Measurements from ENCODE around the gene LAMB3. TPM values are rescaled to one million over a fixed set of nuclear protein-coding genes. Genes with fewer than 3 reads are reported as not detected.

The LAMB3 gene
- total RNA-seq, 1 experiment from 2014 or later: 70.2 TPM

DNA sequence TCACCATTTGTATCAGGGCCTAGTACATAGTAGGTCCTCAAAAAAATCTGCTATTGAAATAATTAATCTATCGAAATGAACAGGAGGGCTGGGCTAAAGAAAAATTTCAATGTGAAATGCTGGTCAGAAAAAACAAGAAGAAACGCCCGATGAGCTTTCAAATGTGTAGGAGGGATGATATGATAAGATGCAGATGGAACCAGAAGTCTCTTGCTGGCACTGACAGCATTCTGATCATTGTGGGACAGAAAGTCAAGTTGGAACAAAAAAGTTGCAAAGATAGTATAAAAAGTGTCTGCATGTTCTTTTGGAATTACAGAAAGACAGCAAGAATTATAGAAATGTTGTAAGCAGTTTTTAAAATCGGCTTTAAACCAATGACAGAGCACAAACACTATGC is 34.1 kb upstream of the LAMB3 start:
- ChIA-PET POLR2A (no interaction called here), CTCF (no interaction called here), RAD21 (ENCODE audit: low non-redundant PET in 1 of 2, low total read pairs in 2 of 2, uncharacterized antibody in 2 of 2, unreplicated experiment in 2 of 2) (no interaction called here)
- ATAC-seq: no peak
- Histone ChIP-seq H2AFZ (ENCODE audit: low read depth, low read length, poor library complexity, severe bottlenecking) (no peak overlapping the region), H3K27ac (ENCODE audit: low read depth, low read length) (no peak overlapping the region), H3K4me2 (ENCODE audit: low read length) (no peak overlapping the region), H3K4me1 (ENCODE audit: control insufficient read depth in 1 of 2, insufficient read depth in 2 of 2, low read length in 2 of 2) (peaks cover 5 to 15% of the 10 kb centered on the region in 2 experiments; a peak in 3 of 4 replicates), H4K20me1 (ENCODE audit: insufficient read depth) (no peaks in the 10 kb centered on the region), H3K9me3 (ENCODE audit: control insufficient read depth in 1 of 2, insufficient read depth in 1 of 2, low read depth in 1 of 2, low read length in 2 of 2) (no peaks in the 10 kb centered on the region), H3K79me2 (ENCODE audit: insufficient read depth, low read length) (no peaks in the 10 kb centered on the region), H3K9me2 (ENCODE audit: insufficient read depth) (no peaks in the 10 kb centered on the region), H3K36me3 (ENCODE audit: control insufficient read depth in 1 of 2, insufficient read depth in 2 of 2, low read length in 2 of 2) (no peaks in the 10 kb centered on the region), H3K27me3 (ENCODE audit: insufficient read depth, low read length) (no peaks in the 10 kb centered on the region), H3K4me3 (replicated peaks in 1 of 2; ENCODE audit: low read depth in 1 of 2, low read length in 2 of 2) (no peak overlapping the region), H3K9ac (ENCODE audit: low read length) (no peak overlapping the region)
- BruUV-seq (replicated peaks): no TSS peak
- DNase-seq (ENCODE audit: low read depth, low spot score): no peak
- no peak for TF ChIP-seq SIN3A (IDR thresholded peaks at IDR 0.05; ENCODE audit: low read depth)
- TF ChIP-seq SRF (IDR thresholded peaks at IDR 0.05; ENCODE audit: low read depth): no peak
- no peak for TF ChIP-seq POLR2A (IDR thresholded peaks at IDR 0.05; ENCODE audit: borderline replicate concordance, extremely low read depth, insufficient read depth, insufficient read length)
- TF ChIP-seq, protein P1, sequence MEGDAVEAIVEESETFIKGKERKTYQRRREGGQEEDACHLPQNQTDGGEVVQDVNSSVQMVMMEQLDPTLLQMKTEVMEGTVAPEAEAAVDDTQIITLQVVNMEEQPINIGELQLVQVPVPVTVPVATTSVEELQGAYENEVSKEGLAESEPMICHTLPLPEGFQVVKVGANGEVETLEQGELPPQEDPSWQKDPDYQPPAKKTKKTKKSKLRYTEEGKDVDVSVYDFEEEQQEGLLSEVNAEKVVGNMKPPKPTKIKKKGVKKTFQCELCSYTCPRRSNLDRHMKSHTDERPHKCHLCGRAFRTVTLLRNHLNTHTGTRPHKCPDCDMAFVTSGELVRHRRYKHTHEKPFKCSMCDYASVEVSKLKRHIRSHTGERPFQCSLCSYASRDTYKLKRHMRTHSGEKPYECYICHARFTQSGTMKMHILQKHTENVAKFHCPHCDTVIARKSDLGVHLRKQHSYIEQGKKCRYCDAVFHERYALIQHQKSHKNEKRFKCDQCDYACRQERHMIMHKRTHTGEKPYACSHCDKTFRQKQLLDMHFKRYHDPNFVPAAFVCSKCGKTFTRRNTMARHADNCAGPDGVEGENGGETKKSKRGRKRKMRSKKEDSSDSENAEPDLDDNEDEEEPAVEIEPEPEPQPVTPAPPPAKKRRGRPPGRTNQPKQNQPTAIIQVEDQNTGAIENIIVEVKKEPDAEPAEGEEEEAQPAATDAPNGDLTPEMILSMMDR (IDR thresholded peaks at IDR 0.05 in 2 of 3, conservative IDR thresholded peaks at IDR 0.05 in 1 of 3; ENCODE audit: borderline replicate concordance in 1 of 3, insufficient read depth in 1 of 3, low read depth in 2 of 3, low read length in 2 of 3): no peak
- TF ChIP-seq CEBPB (IDR thresholded peaks at IDR 0.05; ENCODE audit: low read depth): no peak
- no peak for TF ChIP-seq ZNF274 (IDR thresholded peaks at IDR 0.05; ENCODE audit: low read depth, low read length)
- TF ChIP-seq ZFX (IDR thresholded peaks at IDR 0.05): no peak
- intact Hi-C loops (cut with micrococcal nuclease): no loop called here

DNA sequence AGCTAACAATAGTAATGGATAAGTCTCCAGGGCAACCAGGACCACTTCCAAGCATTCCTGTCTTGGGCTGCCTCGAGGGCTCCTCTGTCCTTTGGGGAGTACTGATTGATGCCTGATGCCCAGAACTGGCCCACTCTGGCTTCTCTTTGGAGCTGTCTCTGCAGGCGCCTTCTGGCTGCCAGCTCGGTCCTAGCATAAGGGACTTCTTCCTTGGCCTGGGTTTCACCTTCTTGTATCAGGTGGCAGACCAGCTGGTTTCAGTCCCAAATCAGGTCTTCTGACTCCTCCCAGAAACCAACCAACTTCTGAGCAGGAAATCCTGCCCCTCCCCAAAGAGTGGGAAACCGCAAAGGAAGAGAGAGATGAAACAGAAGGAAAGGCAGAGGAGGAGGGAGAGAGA is 33.6 kb upstream of the LAMB3 start:
- no TSS peak for BruUV-seq (replicated peaks)
- ChIA-PET RAD21 (ENCODE audit: low non-redundant PET in 1 of 2, low total read pairs in 2 of 2, uncharacterized antibody in 2 of 2, unreplicated experiment in 2 of 2) (no interaction called here), POLR2A (no interaction called here), CTCF (no interaction called here)
- H3K9me2 ChIP-seq (ENCODE audit: insufficient read depth): no peaks in the 10 kb centered on the region
- H3K9me3 ChIP-seq (ENCODE audit: control insufficient read depth in 1 of 2, insufficient read depth in 1 of 2, low read depth in 1 of 2, low read length in 2 of 2): no peaks in the 10 kb centered on the region
- H4K20me1 ChIP-seq (ENCODE audit: insufficient read depth): no peaks in the 10 kb centered on the region
- H3K9ac ChIP-seq (ENCODE audit: low read length): no peak overlapping the region
- H2AFZ ChIP-seq (ENCODE audit: low read depth, low read length, poor library complexity, severe bottlenecking): no peak overlapping the region
- H3K4me1 ChIP-seq (ENCODE audit: control insufficient read depth in 1 of 2, insufficient read depth in 2 of 2, low read length in 2 of 2): peaks cover 5 to 15% of the 10 kb centered on the region in 2 experiments; a peak in 3 of 4 replicates
- no peaks in the 10 kb centered on the region for H3K36me3 ChIP-seq (ENCODE audit: control insufficient read depth in 1 of 2, insufficient read depth in 2 of 2, low read length in 2 of 2)
- H3K27ac ChIP-seq (ENCODE audit: low read depth, low read length): no peak overlapping the region
- no peak overlapping the region for H3K4me2 ChIP-seq (ENCODE audit: low read length)
- no peaks in the 10 kb centered on the region for H3K79me2 ChIP-seq (ENCODE audit: insufficient read depth, low read length)
- ATAC-seq (no peak), DNase-seq (ENCODE audit: low read depth, low spot score) (no peak)
- intact Hi-C loops (cut with micrococcal nuclease): no loop called here
- H3K4me3 ChIP-seq (replicated peaks in 1 of 2; ENCODE audit: low read depth in 1 of 2, low read length in 2 of 2): no peak overlapping the region
- H3K27me3 ChIP-seq (ENCODE audit: insufficient read depth, low read length): no peaks in the 10 kb centered on the region
- TF ChIP-seq POLR2A (IDR thresholded peaks at IDR 0.05; ENCODE audit: borderline replicate concordance, extremely low read depth, insufficient read depth, insufficient read length) (no peak), FOSL1 (IDR thresholded peaks at IDR 0.05; ENCODE audit: low read depth) (no peak), EZH2phosphoT487 (IDR thresholded peaks at IDR 0.05; ENCODE audit: borderline replicate concordance) (no peak), YY1 (IDR thresholded peaks at IDR 0.05; ENCODE audit: extremely low read depth, insufficient replicate concordance, low read depth, low read length) (no peak), CEBPB (IDR thresholded peaks at IDR 0.05; ENCODE audit: low read depth) (no peak), ZNF274 (IDR thresholded peaks at IDR 0.05; ENCODE audit: low read depth, low read length) (no peak), SP1 (IDR thresholded peaks at IDR 0.05; ENCODE audit: low read depth) (no peak), ELF1 (IDR thresholded peaks at IDR 0.05; ENCODE audit: borderline replicate concordance, low read depth) (no peak), EZH2 (IDR thresholded peaks at IDR 0.05) (no peak), ZFX (IDR thresholded peaks at IDR 0.05) (no peak), TCF7L2 (IDR thresholded peaks at IDR 0.05; ENCODE audit: borderline replicate concordance, extremely low read depth, insufficient read depth, insufficient read length) (no peak), REST (IDR thresholded peaks at IDR 0.05; ENCODE audit: low read depth) (no peak), SRF (IDR thresholded peaks at IDR 0.05; ENCODE audit: low read depth) (no peak)
